Kidney capillary endothelial cell (primary cell): Measurements from ENCODE around the gene MAP3K19.

Source experiments
- DNase-seq: peaks from one replicate; pipeline ENCODE4 v3.0.0-alpha.2; 2018; ENCODE audit warnings: low spot score

MAP3K19 gene

GRCh38 chr2:134932864-134933526 lies 114.3 kb downstream of the MAP3K19 start:
- DNase-seq = no peak

- DNase-seq = no peak
These were observed 120.1 kb downstream of the MAP3K19 start for GRCh38 chr2:134927195-134927594.

- no peak for DNase-seq
These were observed 120.9 kb downstream of the MAP3K19 start for GRCh38 chr2:134926231-134926931.

- no peak for DNase-seq
These were observed 122.3 kb downstream of the MAP3K19 start for GRCh38 chr2:134924912-134925311.

- no peak for DNase-seq
These were observed 127.7 kb downstream of the MAP3K19 start for GRCh38 chr2:134919341-134920210.

GRCh38 chr2:134918526-134919340 lies 128.5 kb downstream of the MAP3K19 start, which contains the start of gene CCNT2:
Gene CCNT2 (plus strand): TSS chr2:134918822. CDS start chr2:134918855, 33 bp downstream.
- DNase-seq = peak; percentile 98

- peak; percentile 85 for DNase-seq
These were observed 129.2 kb downstream of the MAP3K19 start for GRCh38 chr2:134917888-134918525.

GRCh38 chr2:134917360-134917865 lies 129.8 kb downstream of the MAP3K19 start:
- DNase-seq = no peak
